A673 (cell line): Measurements from ENCODE around the gene TIAM1.

Source experiments
- EZH2 ChIP-seq: fragments of 200-600 bp; sonication (generic); IDR thresholded peaks from 2 replicates; pipeline ENCODE4 v1.6.1; 2017; ENCODE audit warnings: borderline replicate concordance, low read depth, mild to moderate bottlenecking, mixed read lengths, antibody characterized with exemption, low read length; ENCODE audit not compliant: poor library complexity, severe bottlenecking
- TF ChIP-seq, protein P1 (sequence below): fragments of 300-800, 200-600 bp; sonication (generic); conservative IDR thresholded peaks from 2 replicates; pipeline ENCODE4 v1.5.1; 2017; ENCODE audit warnings: low read depth, mild to moderate bottlenecking, antibody characterized with exemption, low read length, moderate library complexity, mixed read lengths

DNA sequence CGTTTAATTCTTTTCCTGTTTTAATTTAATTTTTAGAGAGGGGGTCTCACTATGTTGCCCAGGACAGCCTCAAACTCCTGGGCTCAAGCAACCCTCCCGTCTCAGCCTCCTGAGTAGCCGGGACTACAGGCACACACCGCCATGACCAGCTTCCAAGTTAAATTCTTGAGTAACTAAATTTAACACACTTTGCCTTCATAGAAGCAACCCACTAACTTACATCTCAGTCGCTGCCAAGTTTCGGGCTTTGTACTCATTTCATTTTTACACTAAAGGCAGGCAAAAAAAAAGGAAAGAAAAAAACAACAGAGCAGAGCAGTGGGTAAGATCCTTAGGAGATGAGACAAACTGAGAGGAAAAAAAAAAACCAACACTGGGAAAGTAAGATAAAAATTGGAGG, 3.5 kb downstream of the TIAM1 start:
- TF ChIP-seq, protein P1, sequence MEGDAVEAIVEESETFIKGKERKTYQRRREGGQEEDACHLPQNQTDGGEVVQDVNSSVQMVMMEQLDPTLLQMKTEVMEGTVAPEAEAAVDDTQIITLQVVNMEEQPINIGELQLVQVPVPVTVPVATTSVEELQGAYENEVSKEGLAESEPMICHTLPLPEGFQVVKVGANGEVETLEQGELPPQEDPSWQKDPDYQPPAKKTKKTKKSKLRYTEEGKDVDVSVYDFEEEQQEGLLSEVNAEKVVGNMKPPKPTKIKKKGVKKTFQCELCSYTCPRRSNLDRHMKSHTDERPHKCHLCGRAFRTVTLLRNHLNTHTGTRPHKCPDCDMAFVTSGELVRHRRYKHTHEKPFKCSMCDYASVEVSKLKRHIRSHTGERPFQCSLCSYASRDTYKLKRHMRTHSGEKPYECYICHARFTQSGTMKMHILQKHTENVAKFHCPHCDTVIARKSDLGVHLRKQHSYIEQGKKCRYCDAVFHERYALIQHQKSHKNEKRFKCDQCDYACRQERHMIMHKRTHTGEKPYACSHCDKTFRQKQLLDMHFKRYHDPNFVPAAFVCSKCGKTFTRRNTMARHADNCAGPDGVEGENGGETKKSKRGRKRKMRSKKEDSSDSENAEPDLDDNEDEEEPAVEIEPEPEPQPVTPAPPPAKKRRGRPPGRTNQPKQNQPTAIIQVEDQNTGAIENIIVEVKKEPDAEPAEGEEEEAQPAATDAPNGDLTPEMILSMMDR, result no peak
- no peak for TF ChIP-seq EZH2
